H1 (cell line): Measurements from ENCODE around the gene FSIP1. TPM values are rescaled to one million over a fixed set of nuclear protein-coding genes. Genes with fewer than 3 reads are reported as not detected.

Experiments
- CTCF ChIA-PET: fragments of 300-600 bp; sonication (Branson Sonifier 250); formaldehyde crosslinking; loops from one replicate; lab custom pipeline; 2021; ENCODE audit not compliant: partially characterized antibody; lab: Charles Lee
- POLR2A ChIA-PET: fragments of 300-600 bp; sonication (Branson Sonifier 250); formaldehyde crosslinking; loops from one replicate; lab custom pipeline; 2021; ENCODE audit warnings: inconsistent platforms; ENCODE audit not compliant: partially characterized antibody; lab: Charles Lee
- DNase-seq, 2 experiments: peaks; one replicate each; pipeline versions ENCODE4 v3.0.0 to v3.0.0-alpha.2; 2010 to 2022; ENCODE audit warnings: low spot score in 2 of 2, low read depth in 1 of 2, mixed read lengths in 1 of 2
- FAIRE-seq: peaks from 2 replicates; lab custom pipeline; 2011; peaks lifted over from hg19 to GRCh38; lab: Jason Lieb, UNC
- H2AFZ ChIP-seq: 2 replicates; pipeline ENCODE4 v1.8.1; 2012; ENCODE audit warnings: low read length, inconsistent platforms
- H2AK5ac ChIP-seq: 2 replicates; pipeline ENCODE4 v1.6.1; 2013; ENCODE audit warnings: low read depth, low read length
- H2BK120ac ChIP-seq: replicated peaks from 2 replicates; pipeline ENCODE3; 2013; ENCODE audit warnings: low read depth, low read length, inconsistent platforms
- H2BK12ac ChIP-seq: 2 replicates; pipeline ENCODE4 v1.6.1; 2013; ENCODE audit warnings: low read depth, low read length
- H2BK15ac ChIP-seq: 2 replicates; pipeline ENCODE4 v1.6.1; 2013; ENCODE audit warnings: low read length
- H2BK20ac ChIP-seq: 2 replicates; pipeline ENCODE4 v1.6.1; 2013; ENCODE audit warnings: low read length
- H2BK5ac ChIP-seq: 2 replicates; pipeline ENCODE4 v1.6.1; 2013; ENCODE audit warnings: low read depth, low read length
- H3K14ac ChIP-seq: 2 replicates; pipeline ENCODE4 v1.6.1; 2013; ENCODE audit warnings: inconsistent platforms; ENCODE audit not compliant: insufficient read length
- H3K18ac ChIP-seq: 2 replicates; pipeline ENCODE4 v1.6.1; 2013; ENCODE audit warnings: low read length; ENCODE audit errors: extremely low read depth
- H3K23ac ChIP-seq: 2 replicates; pipeline ENCODE4 v1.6.1; 2013; ENCODE audit warnings: inconsistent platforms; ENCODE audit not compliant: insufficient read length
- H3K23me2 ChIP-seq: 2 replicates; pipeline ENCODE4 v1.6.1; 2013; ENCODE audit warnings: low read depth, low read length
- H3K27ac ChIP-seq: 2 replicates; pipeline ENCODE4 v1.6.1; 2011; ENCODE audit warnings: low read depth, low read length, inconsistent platforms
- H3K27me3 ChIP-seq, 4 experiments: replicated peaks in 1 of 4; 1 replicate in 1 of 4; 2 replicates in 3 of 4; pipeline versions ENCODE4 v1.6.1 to v1.8.1; 2011 to 2013; ENCODE audit warnings: low read length in 3 of 4, mild to moderate bottlenecking in 3 of 4, inconsistent platforms in 2 of 4, mixed read lengths in 2 of 4, moderate library complexity in 1 of 4; ENCODE audit not compliant: control insufficient read depth in 3 of 4, insufficient read depth in 3 of 4; ENCODE audit errors: extremely low read depth in 1 of 4
- H3K36me3 ChIP-seq, 4 experiments: 2 replicates each; pipeline versions ENCODE4 v1.6.1 to v1.8.1; 2011 to 2013; ENCODE audit warnings: mild to moderate bottlenecking in 4 of 4, low read length in 3 of 4, moderate library complexity in 2 of 4, control low read depth in 1 of 4, inconsistent platforms in 1 of 4; ENCODE audit not compliant: insufficient read depth in 4 of 4, control insufficient read depth in 2 of 4
- H3K4ac ChIP-seq: replicated peaks from 2 replicates; pipeline ENCODE3; 2013; ENCODE audit warnings: low read length, low read depth, mixed read lengths, inconsistent platforms; ENCODE audit not compliant: insufficient read length
- H3K4me1 ChIP-seq, 4 experiments: replicated peaks in 1 of 4; 1 replicate in 1 of 4; 2 replicates in 3 of 4; pipeline versions ENCODE4 v1.6.1 to v1.8.1; 2011 to 2013; ENCODE audit warnings: low read length in 3 of 4, inconsistent platforms in 2 of 4, mixed read lengths in 1 of 4; ENCODE audit not compliant: insufficient read depth in 4 of 4, control insufficient read depth in 3 of 4
- H3K4me2 ChIP-seq, 2 experiments: 2 replicates each; pipeline versions ENCODE4 v1.6.1 to v1.8.1; 2011 to 2013; ENCODE audit warnings: low read depth in 2 of 2, low read length in 2 of 2, control low read depth in 1 of 2, inconsistent platforms in 1 of 2, mild to moderate bottlenecking in 1 of 2; ENCODE audit not compliant: insufficient read depth in 1 of 2
- H3K4me3 ChIP-seq, 4 experiments: fragments of 200-600, 300-600 bp in 1 of 4; sonication (generic), shearing (Covaris generic), sonication (Bioruptor Twin) in 1 of 4; 2 replicates each; pipeline versions ENCODE4 v1.5.1 to v1.8.1; 2011 to 2016; ENCODE audit warnings: low read length in 4 of 4, low read depth in 3 of 4, control low read depth in 2 of 4, inconsistent platforms in 2 of 4, mild to moderate bottlenecking in 2 of 4, mixed read lengths in 1 of 4, moderate library complexity in 1 of 4; ENCODE audit not compliant: insufficient read depth in 2 of 4; ENCODE audit errors: extremely low read depth in 1 of 4
- H3K56ac ChIP-seq: replicated peaks from 2 replicates; pipeline ENCODE3; 2013; ENCODE audit warnings: low read depth, mild to moderate bottlenecking, mixed read lengths, low read length, inconsistent platforms; ENCODE audit not compliant: insufficient read length
- H3K79me1 ChIP-seq: 2 replicates; pipeline ENCODE4 v1.6.1; 2013; ENCODE audit warnings: low read depth, low read length, control low read depth
- H3K79me2 ChIP-seq, 2 experiments: 2 replicates each; pipeline versions ENCODE4 v1.6.1 to v1.8.1; 2012 to 2013; ENCODE audit warnings: low read length in 2 of 2, mild to moderate bottlenecking in 2 of 2, inconsistent platforms in 1 of 2; ENCODE audit not compliant: insufficient read depth in 2 of 2, control insufficient read depth in 1 of 2
- H3K9ac ChIP-seq, 4 experiments: replicated peaks in 1 of 4; 1 replicate in 1 of 4; 2 replicates in 3 of 4; pipeline versions ENCODE4 v1.6.1 to v1.8.1; 2011 to 2013; ENCODE audit warnings: low read depth in 3 of 4, low read length in 3 of 4, control low read depth in 2 of 4, mild to moderate bottlenecking in 2 of 4, moderate library complexity in 2 of 4, inconsistent platforms in 1 of 4; ENCODE audit errors: extremely low read depth in 1 of 4
- H3K9me3 ChIP-seq, 2 experiments: 2 replicates each; pipeline versions ENCODE4 v1.6.1 to v1.8.1; 2012 to 2013; ENCODE audit warnings: mild to moderate bottlenecking in 2 of 2, moderate library complexity in 2 of 2, control low read depth in 1 of 2, inconsistent platforms in 1 of 2, low read depth in 1 of 2, low read length in 1 of 2, mixed read lengths in 1 of 2; ENCODE audit not compliant: insufficient read depth in 2 of 2
- H4K20me1 ChIP-seq, 2 experiments: replicated peaks in 1 of 2; 2 replicates each; pipeline versions ENCODE3 to v1.8.1; 2011 to 2013; ENCODE audit warnings: inconsistent platforms in 2 of 2, low read length in 2 of 2, mild to moderate bottlenecking in 1 of 2; ENCODE audit not compliant: insufficient read depth in 2 of 2, control insufficient read depth in 1 of 2
- H4K5ac ChIP-seq: 2 replicates; pipeline ENCODE4 v1.6.1; 2013; ENCODE audit warnings: low read length, low read depth, mixed read lengths, inconsistent platforms; ENCODE audit not compliant: insufficient read length
- H4K8ac ChIP-seq: 2 replicates; pipeline ENCODE4 v1.8.0; 2013; ENCODE audit warnings: mild to moderate bottlenecking, moderate library complexity, low read length, inconsistent platforms; ENCODE audit not compliant: insufficient read depth; ENCODE audit errors: extremely low read depth
- H4K91ac ChIP-seq: replicated peaks from 2 replicates; pipeline ENCODE3; 2013; ENCODE audit warnings: low read length, mixed read lengths, inconsistent platforms; ENCODE audit not compliant: insufficient read length
- CHD1 ChIP-seq: IDR thresholded peaks from 2 replicates; pipeline ENCODE4 v1.6.1; 2012; ENCODE audit warnings: low read depth, low read length, improper control_type of control experiment
- CTBP2 ChIP-seq: IDR thresholded peaks from 2 replicates; pipeline ENCODE4 v1.7.0; 2011; ENCODE audit warnings: borderline replicate concordance, mild to moderate bottlenecking, moderate library complexity, mixed read lengths, low read length; ENCODE audit not compliant: insufficient read depth, insufficient read length
- JUN ChIP-seq: IDR thresholded peaks from 2 replicates; pipeline ENCODE4 v1.6.1; 2011; ENCODE audit warnings: low read depth, mild to moderate bottlenecking, improper control_type of control experiment, low read length
- KDM1A ChIP-seq: fragments of 200-600, 300-600 bp; sonication (generic); IDR thresholded peaks from 2 replicates; pipeline ENCODE4 v1.7.1; 2016; ENCODE audit warnings: mild to moderate bottlenecking, low read length, borderline replicate concordance
- NANOG ChIP-seq: IDR thresholded peaks from 2 replicates; pipeline ENCODE4 v1.6.1; 2011; ENCODE audit warnings: low read length, low read depth, mild to moderate bottlenecking, inconsistent platforms; ENCODE audit not compliant: insufficient read depth, poor library complexity, severe bottlenecking
- PHF8 ChIP-seq: fragments of 200-600 bp; sonication (generic); conservative IDR thresholded peaks from 2 replicates; pipeline ENCODE4 v1.7.1; 2012; ENCODE audit warnings: low read depth, mild to moderate bottlenecking, inconsistent platforms, low read length, moderate library complexity
- POU5F1 ChIP-seq: IDR thresholded peaks from 2 replicates; pipeline ENCODE4 v1.6.1; 2011; ENCODE audit warnings: low read depth, mild to moderate bottlenecking, low read length, moderate library complexity
- RAD21 ChIP-seq, 2 experiments: IDR thresholded peaks in 1 of 2; conservative IDR thresholded peaks in 1 of 2; 2 replicates each; pipeline ENCODE4 v1.6.1; 2011; ENCODE audit warnings: low read depth in 2 of 2, low read length in 2 of 2, improper control_type of control experiment in 1 of 2, inconsistent platforms in 1 of 2, mild to moderate bottlenecking in 1 of 2, moderate library complexity in 1 of 2
- RBBP5 ChIP-seq: IDR thresholded peaks from 2 replicates; pipeline ENCODE4 v1.7.1; 2012; ENCODE audit warnings: low read depth, mild to moderate bottlenecking, inconsistent platforms, low read length, moderate library complexity, borderline replicate concordance
- SAP30 ChIP-seq: fragments of 300-600 bp; sonication (generic); IDR thresholded peaks from 2 replicates; pipeline ENCODE4 v1.7.1; 2012; ENCODE audit warnings: low read length, moderate library complexity, mild to moderate bottlenecking, inconsistent platforms; ENCODE audit not compliant: insufficient read depth, insufficient replicate concordance
- SIRT6 ChIP-seq: IDR thresholded peaks from one replicate; pipeline ENCODE4 v1.7.1; 2012; ENCODE audit warnings: low read length, inconsistent platforms
- SIX5 ChIP-seq: IDR thresholded peaks from 2 replicates; pipeline ENCODE4 v1.6.1; 2011; ENCODE audit warnings: mild to moderate bottlenecking, low read depth, low read length
- SP1 ChIP-seq: IDR thresholded peaks from 2 replicates; pipeline ENCODE4 v1.6.1; 2011; ENCODE audit warnings: low read depth, low read length
- SP4 ChIP-seq: IDR thresholded peaks from 2 replicates; pipeline ENCODE4 v1.6.1; 2012; ENCODE audit warnings: low read length, inconsistent platforms
- TEAD4 ChIP-seq: IDR thresholded peaks from 2 replicates; pipeline ENCODE4 v1.6.1; 2012; ENCODE audit warnings: low read depth, low read length, inconsistent platforms, mixed read lengths
- WGBS, 2 experiments: shearing (Covaris generic) in 1 of 2; methylation state at CpG; one replicate each; pipeline versions ENCODE4 v1.1.6 to v1.1.7; 2013 to 2015; ENCODE audit warnings: low lambda C conversion rate in 2 of 2, mixed read lengths in 2 of 2, inconsistent platforms in 1 of 2, low coverage in 1 of 2, missing lambda C conversion rate in 1 of 2; ENCODE audit not compliant: insufficient replicate concordance in 2 of 2, insufficient coverage in 1 of 2, insufficient read length in 1 of 2; ENCODE audit errors: extremely low coverage in 1 of 2, missing lambda C conversion rate in 1 of 2; 5-methylcytosine and 5-hydroxymethylcytosine counted together
- polyA plus RNA-seq, 7 experiments: library from polyadenylated mRNA; depleted of rRNA in 3 of 7; stranded (reverse) in 5 of 7; unstranded in 2 of 7; fragments of >200 nt in 5 of 7; fragments of 200-250 nt in 2 of 7; gene quantifications; 1 replicate in 5 of 7; 2 replicates in 1 of 7; 4 replicates in 1 of 7; pipeline versions ENCODE4 v1.2.1 to v1.2.3, GENCODE V29; 2011 to 2013; ENCODE audit warnings: missing spikeins in 2 of 7, mixed read lengths in 2 of 7
- total RNA-seq: library from RNA; stranded (reverse); fragmentation: NEBNext Ultra II Directional; extraction: Animal tissue kit (Norgen Biotek cat#: 25700); gene quantifications from 2 replicates; pipeline ENCODE4 v1.2.1, GENCODE V29; 2021

The FSIP1 gene
- total and polyA plus RNA-seq, 2 of the 8 experiments (the other 6 are each of a cell fraction or from before 2014, with no cell fraction given), result 0.18 to 1.3 TPM

DNA sequence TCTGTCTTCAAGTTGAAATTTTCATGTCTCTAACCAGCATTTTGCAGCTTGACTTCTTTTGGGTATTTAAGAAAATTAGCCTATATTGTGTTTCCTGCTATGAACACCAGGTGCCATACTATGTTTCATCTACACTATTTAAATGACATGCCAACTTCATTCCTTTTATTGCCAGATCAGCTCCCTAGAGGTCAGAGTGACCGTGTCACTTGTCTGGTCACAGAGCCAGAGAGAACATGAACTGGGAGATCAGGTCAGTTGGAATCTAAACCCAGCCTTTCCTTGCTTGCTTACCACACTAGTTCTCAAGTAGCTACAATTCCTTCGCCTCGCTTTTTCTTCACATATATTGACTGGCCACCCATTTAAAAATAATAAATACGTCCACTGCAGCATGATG, 114.2 kb downstream of the FSIP1 start:
- Histone ChIP-seq H3K27me3 (no peaks in the 10 kb centered on the region), H3K4me3 (no peak overlapping the region)
- CTCF ChIA-PET, result interaction anchor here (0.7 to 1.3 kb wide), 3 partner anchors 14 to 43 kb away, joined by 3 to 4 read pairs (median 3); no protein-coding TSS in a partner anchor
- TF ChIP-seq SIRT6, result no peak
- no peak for TF ChIP-seq NANOG
- TF ChIP-seq SAP30, result no peak
- no peak for TF ChIP-seq PHF8
- no peak for TF ChIP-seq SP1
- no peak for TF ChIP-seq SIX5
- no peak for TF ChIP-seq CHD1
- TF ChIP-seq KDM1A, result no peak
- TF ChIP-seq SP4, result no peak
- TF ChIP-seq CTBP2, result no peak
- no peak for TF ChIP-seq TEAD4
- TF ChIP-seq POU5F1, result no peak
- no peak for TF ChIP-seq RAD21 (IDR thresholded peaks at IDR 0.05 in 1 of 2, conservative IDR thresholded peaks at IDR 0.05 in 1 of 2; ENCODE audit: low read depth in 2 of 2, low read length in 2 of 2)
- no peak for TF ChIP-seq RBBP5
- TF ChIP-seq JUN, result no peak

More for the DNA sequence above, 114.2 kb downstream of the FSIP1 start:
- Histone ChIP-seq H3K18ac (no peak overlapping the region), H2AFZ (no peak overlapping the region), H3K79me2 (no peaks in the 10 kb centered on the region), H2BK20ac (no peak overlapping the region), H2BK12ac (no peak overlapping the region), H3K79me1 (no peaks in the 10 kb centered on the region), H2BK5ac (no peak overlapping the region), H3K36me3 (no peaks in the 10 kb centered on the region), H3K4me2 (no peak overlapping the region), H3K4ac (no peak overlapping the region), H3K56ac (no peak overlapping the region), H4K91ac (no peak overlapping the region), H3K23me2 (no peaks in the 10 kb centered on the region), H3K4me1 (peaks cover 4 to 15% (median 10%) of the 10 kb centered on the region in 4 experiments; a peak in 6 of 7 replicates), H4K5ac (no peak overlapping the region), H2AK5ac (no peak overlapping the region), H4K20me1 (no peaks in the 10 kb centered on the region), H2BK120ac (no peak overlapping the region), H2BK15ac (no peak overlapping the region), H3K14ac (no peak overlapping the region), H4K8ac (no peak overlapping the region), H3K9me3 (no peaks in the 10 kb centered on the region), H3K27ac (no peak overlapping the region), H3K9ac (no peak overlapping the region), H3K23ac (no peak overlapping the region)
- WGBS, 2 experiments, result 87% methylated on average over 4 of the region's 4 CpGs; no CpG with 5 or more reads in 1 of the 2 experiments
- no peak for DNase-seq
- FAIRE-seq, result no peak
- POLR2A ChIA-PET, result no interaction called here
